Uterus (tissue), 4 donors: ENCODE results near the gene CAGE1. TPM values are rescaled to one million over a fixed set of nuclear protein-coding genes. Genes with fewer than 3 reads are reported as not detected.

Source experiments
- DNase-seq, 2 donors: peaks; one replicate each; pipeline ENCODE4 v3.0.0-alpha.2; 2019 to 2020
- H3K27ac ChIP-seq, 2 donors: fragments of 200-600 bp; sonication (generic); 1 replicate in 1 of 2; 2 replicates in 1 of 2; pipeline ENCODE4 v1.5.1; 2016 to 2018
- H3K27me3 ChIP-seq, 2 donors: fragments of 200-600 bp; sonication (generic); one replicate each; pipeline ENCODE4 v1.5.1; 2018 to 2019; ENCODE audit warnings: control low read depth in 1 of 2
- H3K36me3 ChIP-seq, 2 donors: fragments of 200-600 bp; sonication (generic); one replicate each; pipeline ENCODE4 v1.5.1; 2019; ENCODE audit warnings: control low read depth in 1 of 2
- H3K4me1 ChIP-seq, 2 donors: fragments of 200-600 bp; sonication (generic); one replicate each; pipeline ENCODE4 v1.5.1; 2018 to 2019; ENCODE audit warnings: control low read depth in 1 of 2
- H3K4me3 ChIP-seq, 2 donors: fragments of 200-600 bp; sonication (generic); 1 replicate in 1 of 2; 2 replicates in 1 of 2; pipeline ENCODE4 v1.5.1; 2018 to 2019; ENCODE audit warnings: mild to moderate bottlenecking in 1 of 2
- H3K9me3 ChIP-seq, 2 donors: fragments of 200-600 bp; sonication (generic); one replicate each; pipeline ENCODE4 v1.5.1; 2019; ENCODE audit warnings: control low read depth in 1 of 2
- CTCF ChIP-seq, 4 experiments: fragments of 200-600 bp in 2 of 4; fragments of 450-650 bp in 2 of 4; sonication (generic) in 2 of 4; IDR thresholded peaks; one replicate each; pipeline ENCODE4 v1.5.1; 2016 to 2019; ENCODE audit warnings: antibody characterized with exemption in 4 of 4, mild to moderate bottlenecking in 2 of 4, moderate library complexity in 1 of 4
- POLR2A ChIP-seq, 2 donors: fragments of 450-650 bp; IDR thresholded peaks; one replicate each; pipeline ENCODE4 v1.6.1; 2016; ENCODE audit warnings: antibody characterized with exemption in 2 of 2, mild to moderate bottlenecking in 1 of 2, moderate library complexity in 1 of 2
- intact Hi-C: fragments of 100-400 bp; cut with DNase I; formaldehyde crosslinking; loops from one replicate; pipeline ENCODE4 v1.15.1; 2023; ENCODE audit warnings: low total_unique reads
- total RNA-seq, 4 donors: library from RNA; depleted of rRNA in 3 of 4; stranded (reverse); fragments of >200 nt in 3 of 4; gene quantifications; one replicate each; pipeline versions ENCODE4 v1.1.0 to v1.2.4, GENCODE V29; 2014 to 2023
- donor health status: DM: yes; HTN: yes; CAD: no.

The CAGE1 gene
- total RNA-seq, 4 donors from 2014 or later: 0.28 TPM; not detected in 3

GRCh38 chr6:7282097-7282906 lies 107.2 kb downstream of the CAGE1 start:
- intact Hi-C loops: no loop called here
- Histone ChIP-seq H3K36me3 (no peaks in the 10 kb centered on the region), H3K9me3 (no peaks in the 10 kb centered on the region), H3K4me1 (no peaks in the 10 kb centered on the region), H3K27ac (no peak overlapping the region), H3K27me3 (no peaks in the 10 kb centered on the region), H3K4me3 (no peak overlapping the region)
- no peak for DNase-seq
- TF ChIP-seq CTCF (IDR thresholded peaks at IDR 0.05): no peak
- no peak for TF ChIP-seq POLR2A (IDR thresholded peaks at IDR 0.05)

Other genes with a start within 250 kb of the CAGE1 start
- gene SSR1, start 76.5 kb downstream of the CAGE1 start, total RNA-seq: 100 to 1,000 TPM in 3 of 4 donors, 10 to 100 TPM in 1; 77.4 to 138 (median 126) TPM
- 10 to 100 TPM; 11.5 to 58.4 (median 22.8) TPM for gene RIOK1, start 66 bp upstream of the CAGE1 start, total RNA-seq
- 10 to 100 TPM in 2 of 4 donors, 1 to 10 TPM in 2; 3.8 to 28.3 (median 9.0) TPM for gene DSP, start 151.9 kb upstream of the CAGE1 start, total RNA-seq
- 10 to 100 TPM; 10.2 to 39.7 (median 14.6) TPM for gene SNRNP48, start 200.5 kb upstream of the CAGE1 start, total RNA-seq